Measurements from ENCODE around the gene ADA.

The ADA gene

DNA sequence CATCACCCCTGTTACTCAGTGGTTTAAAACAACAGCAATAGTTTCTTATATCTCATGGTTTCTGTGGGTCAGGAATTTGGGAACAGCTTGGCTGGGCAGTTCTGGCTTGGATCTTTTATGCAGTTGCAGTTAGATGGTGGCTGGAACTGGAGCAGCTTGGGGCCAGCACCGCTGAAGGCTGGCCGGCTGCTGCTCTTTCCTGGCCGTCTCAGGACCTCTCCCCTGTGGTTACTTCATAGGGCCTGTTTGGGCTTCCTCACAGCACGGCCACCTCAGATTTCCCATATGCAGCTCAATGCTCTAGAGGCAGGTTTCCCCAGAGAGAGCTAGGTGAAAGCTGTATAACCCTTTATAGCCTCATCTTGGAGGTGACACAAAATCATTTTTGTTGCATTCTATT is 53.6 kb downstream of the ADA start:
- Histone ChIP-seq H2AK5ac (ENCODE audit: low read depth, low read length) (no peak overlapping the region), H3K14ac (ENCODE audit: low read length) (no peak overlapping the region), H3K4ac (ENCODE audit: low read length) (no peak overlapping the region), H2BK12ac (ENCODE audit: low read length) (no peak overlapping the region), H4K8ac (ENCODE audit: low read depth, low read length) (no peak overlapping the region), H3K79me1 (ENCODE audit: low read depth, low read length) (no peaks in the 10 kb centered on the region), H3K18ac (ENCODE audit: low read length) (no peak overlapping the region), H2BK5ac (ENCODE audit: low read length) (no peak overlapping the region), H2BK120ac (ENCODE audit: low read depth, low read length) (no peak overlapping the region), H3K36me3 (replicated peaks in 1 of 2; ENCODE audit: control insufficient read depth in 2 of 2, insufficient read depth in 2 of 2, low read length in 2 of 2) (no peaks in the 10 kb centered on the region), H2BK15ac (ENCODE audit: low read length) (no peak overlapping the region), H4K91ac (ENCODE audit: low read depth, low read length, poor library complexity) (no peak overlapping the region), H3K4me2 (ENCODE audit: insufficient read depth, low read length, poor library complexity, severe bottlenecking) (no peak overlapping the region), H3K4me1 (ENCODE audit: control insufficient read depth in 2 of 2, insufficient read depth in 1 of 2, low read depth in 1 of 2, low read length in 2 of 2) (peaks cover 1 to 15% of the 10 kb centered on the region in 2 donors), H3K23ac (ENCODE audit: low read depth, low read length, poor library complexity) (no peak overlapping the region), H3K27me3 (ENCODE audit: control insufficient read depth in 3 of 3, insufficient read depth in 3 of 3, low read depth in 1 of 3, low read length in 3 of 3) (no peaks in the 10 kb centered on the region), H3K4me3 (ENCODE audit: low read length in 2 of 2) (no peak overlapping the region), H2AFZ (ENCODE audit: low read length) (no peak overlapping the region), H3K27ac (replicated peaks; ENCODE audit: low read length) (no peak overlapping the region), H3K9ac (ENCODE audit: low read depth, low read length, poor library complexity) (no peak overlapping the region), H3K9me3 (replicated peaks in 1 of 2; ENCODE audit: control insufficient read depth in 2 of 2, insufficient read depth in 1 of 2, low read depth in 1 of 2, low read length in 2 of 2) (no peaks in the 10 kb centered on the region)
- WGBS, 2 donors (ENCODE audit: extremely low coverage in 2 of 2, insufficient read length in 2 of 2, insufficient replicate concordance in 1 of 2) = no CpG with 5 or more reads among the region's 4 CpGs
- no peak for DNase-seq (ENCODE audit: low spot score)

- Histone ChIP-seq H3K4me2 (ENCODE audit: insufficient read depth, low read length, poor library complexity, severe bottlenecking) (no peak overlapping the region), H2BK12ac (ENCODE audit: low read length) (no peak overlapping the region), H3K9me3 (replicated peaks in 1 of 2; ENCODE audit: control insufficient read depth in 2 of 2, insufficient read depth in 1 of 2, low read depth in 1 of 2, low read length in 2 of 2) (no peaks in the 10 kb centered on the region), H3K36me3 (replicated peaks in 1 of 2; ENCODE audit: control insufficient read depth in 2 of 2, insufficient read depth in 2 of 2, low read length in 2 of 2) (peaks cover 0 to under 1% of the 10 kb centered on the region in 2 donors), H3K79me1 (ENCODE audit: low read depth, low read length) (no peaks in the 10 kb centered on the region), H2BK5ac (ENCODE audit: low read length) (no peak overlapping the region), H4K8ac (ENCODE audit: low read depth, low read length) (no peak overlapping the region), H3K27me3 (ENCODE audit: control insufficient read depth in 3 of 3, insufficient read depth in 3 of 3, low read depth in 1 of 3, low read length in 3 of 3) (no peaks in the 10 kb centered on the region), H3K18ac (ENCODE audit: low read length) (no peak overlapping the region), H3K4ac (ENCODE audit: low read length) (no peak overlapping the region), H2BK15ac (ENCODE audit: low read length) (no peak overlapping the region), H2AFZ (ENCODE audit: low read length) (no peak overlapping the region), H4K91ac (ENCODE audit: low read depth, low read length, poor library complexity) (no peak overlapping the region), H3K23ac (ENCODE audit: low read depth, low read length, poor library complexity) (no peak overlapping the region), H3K9ac (ENCODE audit: low read depth, low read length, poor library complexity) (no peak overlapping the region), H3K14ac (ENCODE audit: low read length) (no peak overlapping the region), H2AK5ac (ENCODE audit: low read depth, low read length) (no peak overlapping the region), H3K4me1 (ENCODE audit: control insufficient read depth in 2 of 2, insufficient read depth in 1 of 2, low read depth in 1 of 2, low read length in 2 of 2) (peaks cover 1 to 15% of the 10 kb centered on the region in 2 donors), H3K27ac (replicated peaks; ENCODE audit: low read length) (no peak overlapping the region), H2BK120ac (ENCODE audit: low read depth, low read length) (no peak overlapping the region), H3K4me3 (ENCODE audit: low read length in 2 of 2) (no peak overlapping the region)
- no CpG with 5 or more reads among the region's 4 CpGs for WGBS, 2 donors (ENCODE audit: extremely low coverage in 2 of 2, insufficient read length in 2 of 2, insufficient replicate concordance in 1 of 2)
- DNase-seq (ENCODE audit: low spot score) = no peak
Observed at GRCh38 chr20:44597516-44597915, 54.0 kb downstream of the ADA start.

GRCh38 chr20:44596876-44597275 is 54.6 kb downstream of the ADA start:
- no peak overlapping the region for H3K4me2 ChIP-seq (ENCODE audit: insufficient read depth, low read length, poor library complexity, severe bottlenecking)
- H4K8ac ChIP-seq (ENCODE audit: low read depth, low read length) = no peak overlapping the region
- H3K9ac ChIP-seq (ENCODE audit: low read depth, low read length, poor library complexity) = no peak overlapping the region
- H2AFZ ChIP-seq (ENCODE audit: low read length) = no peak overlapping the region
- H2BK5ac ChIP-seq (ENCODE audit: low read length) = no peak overlapping the region
- no CpG with 5 or more reads among the region's 3 CpGs for WGBS, 2 donors (ENCODE audit: extremely low coverage in 2 of 2, insufficient read length in 2 of 2, insufficient replicate concordance in 1 of 2)
- DNase-seq (ENCODE audit: low spot score) = no peak
- H3K36me3 ChIP-seq (replicated peaks in 1 of 2; ENCODE audit: control insufficient read depth in 2 of 2, insufficient read depth in 2 of 2, low read length in 2 of 2) = peaks cover 3 to 7% of the 10 kb centered on the region in 2 donors
- H3K4ac ChIP-seq (ENCODE audit: low read length) = no peak overlapping the region
- H3K9me3 ChIP-seq (replicated peaks in 1 of 2; ENCODE audit: control insufficient read depth in 2 of 2, insufficient read depth in 1 of 2, low read depth in 1 of 2, low read length in 2 of 2) = no peaks in the 10 kb centered on the region
- no peaks in the 10 kb centered on the region for H3K79me1 ChIP-seq (ENCODE audit: low read depth, low read length)
- no peak overlapping the region for H3K4me3 ChIP-seq (ENCODE audit: low read length in 2 of 2)
- H3K4me1 ChIP-seq (ENCODE audit: control insufficient read depth in 2 of 2, insufficient read depth in 1 of 2, low read depth in 1 of 2, low read length in 2 of 2) = peaks cover 1 to 12% of the 10 kb centered on the region in 2 donors
- H3K27ac ChIP-seq (replicated peaks; ENCODE audit: low read length) = no peak overlapping the region
- H3K23ac ChIP-seq (ENCODE audit: low read depth, low read length, poor library complexity) = peak overlapping the region; percentile 37
- H2BK12ac ChIP-seq (ENCODE audit: low read length) = no peak overlapping the region
- H2BK15ac ChIP-seq (ENCODE audit: low read length) = no peak overlapping the region
- H3K14ac ChIP-seq (ENCODE audit: low read length) = no peak overlapping the region
- H3K18ac ChIP-seq (ENCODE audit: low read length) = no peak overlapping the region
- H3K27me3 ChIP-seq (ENCODE audit: control insufficient read depth in 3 of 3, insufficient read depth in 3 of 3, low read depth in 1 of 3, low read length in 3 of 3) = no peaks in the 10 kb centered on the region
- no peak overlapping the region for H2AK5ac ChIP-seq (ENCODE audit: low read depth, low read length)
- no peak overlapping the region for H2BK120ac ChIP-seq (ENCODE audit: low read depth, low read length)
- H4K91ac ChIP-seq (ENCODE audit: low read depth, low read length, poor library complexity) = no peak overlapping the region

- H3K23ac ChIP-seq (ENCODE audit: low read depth, low read length, poor library complexity) = no peak overlapping the region
- peaks cover 5 to 14% of the 10 kb centered on the region in 2 donors for H3K36me3 ChIP-seq (replicated peaks in 1 of 2; ENCODE audit: control insufficient read depth in 2 of 2, insufficient read depth in 2 of 2, low read length in 2 of 2)
- WGBS, 2 donors (ENCODE audit: extremely low coverage in 2 of 2, insufficient read length in 2 of 2, insufficient replicate concordance in 1 of 2) = no CpG with 5 or more reads among the region's 4 CpGs
- H2AFZ ChIP-seq (ENCODE audit: low read length) = no peak overlapping the region
- no peak overlapping the region for H3K14ac ChIP-seq (ENCODE audit: low read length)
- no peak overlapping the region for H4K91ac ChIP-seq (ENCODE audit: low read depth, low read length, poor library complexity)
- peaks cover 1 to 9% of the 10 kb centered on the region in 2 donors for H3K4me1 ChIP-seq (ENCODE audit: control insufficient read depth in 2 of 2, insufficient read depth in 1 of 2, low read depth in 1 of 2, low read length in 2 of 2)
- H2AK5ac ChIP-seq (ENCODE audit: low read depth, low read length) = no peak overlapping the region
- H3K4ac ChIP-seq (ENCODE audit: low read length) = no peak overlapping the region
- H3K27me3 ChIP-seq (ENCODE audit: control insufficient read depth in 3 of 3, insufficient read depth in 3 of 3, low read depth in 1 of 3, low read length in 3 of 3) = no peaks in the 10 kb centered on the region
- H3K9me3 ChIP-seq (replicated peaks in 1 of 2; ENCODE audit: control insufficient read depth in 2 of 2, insufficient read depth in 1 of 2, low read depth in 1 of 2, low read length in 2 of 2) = no peaks in the 10 kb centered on the region
- H2BK5ac ChIP-seq (ENCODE audit: low read length) = no peak overlapping the region
- no peaks in the 10 kb centered on the region for H3K79me1 ChIP-seq (ENCODE audit: low read depth, low read length)
- H2BK15ac ChIP-seq (ENCODE audit: low read length) = no peak overlapping the region
- no peak overlapping the region for H2BK12ac ChIP-seq (ENCODE audit: low read length)
- no peak overlapping the region for H4K8ac ChIP-seq (ENCODE audit: low read depth, low read length)
- H3K4me3 ChIP-seq (ENCODE audit: low read length in 2 of 2) = no peak overlapping the region
- H3K27ac ChIP-seq (replicated peaks; ENCODE audit: low read length) = no peak overlapping the region
- no peak overlapping the region for H3K18ac ChIP-seq (ENCODE audit: low read length)
- no peak overlapping the region for H2BK120ac ChIP-seq (ENCODE audit: low read depth, low read length)
- no peak overlapping the region for H3K9ac ChIP-seq (ENCODE audit: low read depth, low read length, poor library complexity)
- no peak overlapping the region for H3K4me2 ChIP-seq (ENCODE audit: insufficient read depth, low read length, poor library complexity, severe bottlenecking)
- DNase-seq (ENCODE audit: low spot score) = no peak
Observed at GRCh38 chr20:44596010-44596409, 55.5 kb downstream of the ADA start.

Measured in neuronal stem cell (in vitro differentiated cells).